Neuron (in vitro differentiated cells): Measurements from ENCODE around the gene DPY30.
"Not testable (repeated sequence)": the region's sequence is repeated elsewhere in the genome, so short reads cannot be mapped to it uniquely, and the experiment has no call there.

Experiments used
- H2AFZ ChIP-seq: one replicate; pipeline ENCODE4 v1.6.1; 2013; ENCODE audit warnings: low read depth, mild to moderate bottlenecking, inconsistent platforms, low read length, moderate library complexity
- H3K27me3 ChIP-seq: one replicate; pipeline ENCODE4 v1.6.1; 2013; ENCODE audit warnings: low read length; ENCODE audit not compliant: insufficient read depth
- H3K36me3 ChIP-seq: one replicate; pipeline ENCODE4 v1.6.1; 2013; ENCODE audit warnings: low read length; ENCODE audit not compliant: insufficient read depth
- H3K4me1 ChIP-seq: one replicate; pipeline ENCODE4 v1.6.1; 2013; ENCODE audit warnings: low read length; ENCODE audit not compliant: insufficient read depth
- H3K4me3 ChIP-seq: 2 replicates; pipeline ENCODE4 v1.5.1; 2013; ENCODE audit warnings: mild to moderate bottlenecking, low read length, moderate library complexity
- H3K9me3 ChIP-seq: one replicate; pipeline ENCODE4 v1.6.1; 2013; ENCODE audit warnings: low read length

The DPY30 gene

GRCh38 chr2:32039447-32040219, at the start of gene DPY30:
Gene DPY30, minus strand, starts transcription at chr2:32039805. Its CDS starts 349 bp downstream, at chr2:32039456.
- H3K4me3 ChIP-seq: peak within 1 kb of the TSS; percentile 82
- no peaks in the 10 kb centered on the region for H3K9me3 ChIP-seq
- H3K36me3 ChIP-seq: peaks cover 10% of the 10 kb centered on the region
- no peaks in the 10 kb centered on the region for H3K27me3 ChIP-seq
- H3K4me1 ChIP-seq: peaks cover 5% of the 10 kb centered on the region
- H2AFZ ChIP-seq: peak within 1 kb of the TSS; percentile 46

- H3K4me3 ChIP-seq: no peak overlapping the region
- H3K9me3 ChIP-seq: no peaks in the 10 kb centered on the region
- H3K4me1 ChIP-seq: no peaks in the 10 kb centered on the region
- no peak overlapping the region for H2AFZ ChIP-seq
- H3K27me3 ChIP-seq: no peaks in the 10 kb centered on the region
- peaks cover 9% of the 10 kb centered on the region for H3K36me3 ChIP-seq
These were observed 34.5 kb upstream of the DPY30 start for GRCh38 chr2:32074134-32074506.

DNA sequence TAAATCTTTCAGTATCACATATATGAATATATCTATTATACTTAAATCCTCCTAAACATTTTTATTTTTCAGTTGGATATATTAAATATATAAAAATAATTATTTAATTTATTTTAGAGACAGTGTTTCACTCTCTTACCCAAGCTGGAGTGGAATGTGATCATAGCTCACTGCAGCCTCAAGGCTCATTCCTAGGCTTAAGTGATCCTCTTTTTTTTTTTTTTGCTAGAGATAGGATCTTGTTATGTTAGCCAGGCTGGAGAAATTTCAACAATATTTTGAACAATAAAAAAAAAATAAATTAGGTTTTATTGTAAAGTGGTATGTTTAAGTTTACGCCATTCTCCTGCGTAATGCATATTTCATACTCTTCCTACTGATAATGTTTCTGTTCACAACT, 27.9 kb upstream of the DPY30 start:
- peaks cover 16% of the 10 kb centered on the region for H3K36me3 ChIP-seq
- no peak overlapping the region for H2AFZ ChIP-seq
- no peaks in the 10 kb centered on the region for H3K27me3 ChIP-seq
- peaks cover 16% of the 10 kb centered on the region for H3K4me1 ChIP-seq
- H3K4me3 ChIP-seq: no peak overlapping the region
- no peaks in the 10 kb centered on the region for H3K9me3 ChIP-seq

- no peak overlapping the region for H2AFZ ChIP-seq
- no peaks in the 10 kb centered on the region for H3K9me3 ChIP-seq
- H3K27me3 ChIP-seq: no peaks in the 10 kb centered on the region
- peak overlapping the region; percentile 77 for H3K4me3 ChIP-seq
- H3K36me3 ChIP-seq: peaks cover 10% of the 10 kb centered on the region
- H3K4me1 ChIP-seq: peaks cover 20% of the 10 kb centered on the region
These were observed 25.1 kb upstream of the DPY30 start for GRCh38 chr2:32064713-32065112.

DNA sequence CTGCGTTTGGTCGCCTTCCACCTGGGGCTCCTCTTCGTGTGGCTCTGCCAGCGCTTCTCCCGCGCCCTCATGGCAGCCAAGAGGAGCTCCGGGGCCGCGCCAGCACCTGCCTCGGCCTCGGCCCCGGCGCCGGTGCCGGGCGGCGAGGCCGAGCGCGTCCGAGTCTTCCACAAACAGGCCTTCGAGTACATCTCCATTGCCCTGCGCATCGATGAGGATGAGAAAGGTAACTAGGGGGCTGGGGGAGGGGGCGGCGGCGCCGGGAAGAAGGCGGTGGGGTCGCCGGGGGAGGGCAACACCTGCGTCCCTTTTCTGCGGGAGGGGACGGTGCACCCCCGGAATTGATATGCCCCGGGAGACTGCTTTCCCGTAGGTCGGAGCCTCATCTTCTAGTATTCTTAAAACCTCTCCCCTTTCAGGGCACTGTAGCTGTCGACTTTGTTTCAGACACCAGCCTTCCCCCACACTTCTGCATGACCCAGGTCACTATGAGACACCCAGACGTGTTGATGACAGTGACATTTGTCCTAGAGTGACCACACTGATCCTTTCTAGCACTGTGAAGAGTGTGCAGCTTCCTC, 24.5 kb upstream of the DPY30 start:
- H3K27me3 ChIP-seq: no peaks in the 10 kb centered on the region
- peaks cover 10% of the 10 kb centered on the region for H3K36me3 ChIP-seq
- peak overlapping the region; percentile 76 for H2AFZ ChIP-seq
- H3K9me3 ChIP-seq: no peaks in the 10 kb centered on the region
- peaks cover 20% of the 10 kb centered on the region for H3K4me1 ChIP-seq
- H3K4me3 ChIP-seq: peak overlapping the region; percentile 77

- no peaks in the 10 kb centered on the region for H3K9me3 ChIP-seq
- peaks cover 20% of the 10 kb centered on the region for H3K4me1 ChIP-seq
- peak within 1 kb of the TSS; percentile 77 for H3K4me3 ChIP-seq
- peak within 1 kb of the TSS; percentile 82 for H2AFZ ChIP-seq
- H3K36me3 ChIP-seq: peaks cover 5% of the 10 kb centered on the region
- no peaks in the 10 kb centered on the region for H3K27me3 ChIP-seq
These were observed 23.9 kb upstream of the DPY30 start, which contains the start of gene SPAST for GRCh38 chr2:32063310-32064020. Gene SPAST, plus strand, starts transcription at chr2:32063556. Its CDS starts 276 bp downstream, at chr2:32063832.

DNA sequence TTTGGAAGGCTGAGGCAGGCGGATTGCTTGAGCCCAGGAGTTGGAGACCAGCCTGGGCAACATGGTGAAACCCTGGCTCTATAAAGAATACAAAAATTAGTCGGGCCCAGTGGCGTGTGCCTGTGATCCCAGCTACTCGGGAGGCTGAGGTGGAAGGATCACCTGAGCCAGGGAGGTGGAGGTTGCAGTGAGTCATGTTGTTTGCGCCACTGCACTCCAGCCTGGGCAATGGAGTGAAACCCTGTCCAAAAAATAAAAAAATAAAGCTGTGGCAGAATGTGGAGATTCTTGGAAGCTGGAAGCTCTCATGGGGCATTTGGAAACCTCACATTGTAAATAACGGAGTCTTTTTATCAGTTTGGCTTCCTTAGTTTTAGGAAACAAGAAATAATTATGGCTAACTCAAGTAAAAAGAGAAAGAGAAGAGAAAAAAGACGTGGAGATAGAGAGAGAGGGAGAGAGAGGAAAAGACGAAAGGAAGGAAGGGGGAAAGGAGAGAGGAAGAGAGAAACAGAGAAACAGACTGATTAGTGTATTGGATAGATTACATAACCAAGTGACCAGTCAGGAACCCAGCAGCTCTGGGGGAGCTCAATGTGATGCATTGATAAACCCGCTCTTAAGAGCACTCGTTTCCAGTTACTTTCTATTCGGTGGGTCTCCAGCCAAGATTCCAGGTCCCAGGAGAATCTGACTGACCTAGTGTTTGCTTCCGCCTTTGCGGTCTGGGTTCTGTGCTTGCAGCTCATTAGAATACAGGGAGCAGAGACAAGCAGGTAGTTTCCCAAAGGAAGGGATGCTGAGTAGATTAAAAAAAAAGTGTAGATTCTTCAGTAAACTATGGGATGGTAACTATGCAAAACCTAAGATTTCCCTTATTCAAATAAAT, 22.6 kb upstream of the DPY30 start:
- Histone ChIP-seq H3K9me3 (no peaks in the 10 kb centered on the region), H3K4me1 (peaks cover 20% of the 10 kb centered on the region), H3K4me3 (peak overlapping the region; percentile 77), H2AFZ (peak overlapping the region; percentile 82), H3K36me3 (peaks cover 4% of the 10 kb centered on the region), H3K27me3 (no peaks in the 10 kb centered on the region)

GRCh38 chr2:32061430-32061829, 21.8 kb upstream of the DPY30 start:
- H3K27me3 ChIP-seq: no peaks in the 10 kb centered on the region
- peaks cover 2% of the 10 kb centered on the region for H3K36me3 ChIP-seq
- no peak overlapping the region for H3K4me3 ChIP-seq
- no peak overlapping the region for H2AFZ ChIP-seq
- peaks cover 20% of the 10 kb centered on the region for H3K4me1 ChIP-seq
- H3K9me3 ChIP-seq: no peaks in the 10 kb centered on the region

- no peaks in the 10 kb centered on the region for H3K36me3 ChIP-seq
- no peak overlapping the region for H3K4me3 ChIP-seq
- no peaks in the 10 kb centered on the region for H3K9me3 ChIP-seq
- no peaks in the 10 kb centered on the region for H3K27me3 ChIP-seq
- H2AFZ ChIP-seq: no peak overlapping the region
- peaks cover 13% of the 10 kb centered on the region for H3K4me1 ChIP-seq
These were observed 20.7 kb upstream of the DPY30 start for GRCh38 chr2:32060266-32060665.

- Histone ChIP-seq H3K9me3 (no peaks in the 10 kb centered on the region), H3K4me3 (no peak overlapping the region), H3K4me1 (peaks cover 5% of the 10 kb centered on the region), H2AFZ (no peak overlapping the region), H3K27me3 (no peaks in the 10 kb centered on the region), H3K36me3 (no peaks in the 10 kb centered on the region)
These were observed 18.5 kb upstream of the DPY30 start for GRCh38 chr2:32058130-32058529.

GRCh38 chr2:32054583-32054982, 15.0 kb upstream of the DPY30 start:
- not testable (repeated sequence) for H3K4me3 ChIP-seq, H3K36me3 ChIP-seq, H2AFZ ChIP-seq, H3K4me1 ChIP-seq, H3K9me3 ChIP-seq, H3K27me3 ChIP-seq

DNA sequence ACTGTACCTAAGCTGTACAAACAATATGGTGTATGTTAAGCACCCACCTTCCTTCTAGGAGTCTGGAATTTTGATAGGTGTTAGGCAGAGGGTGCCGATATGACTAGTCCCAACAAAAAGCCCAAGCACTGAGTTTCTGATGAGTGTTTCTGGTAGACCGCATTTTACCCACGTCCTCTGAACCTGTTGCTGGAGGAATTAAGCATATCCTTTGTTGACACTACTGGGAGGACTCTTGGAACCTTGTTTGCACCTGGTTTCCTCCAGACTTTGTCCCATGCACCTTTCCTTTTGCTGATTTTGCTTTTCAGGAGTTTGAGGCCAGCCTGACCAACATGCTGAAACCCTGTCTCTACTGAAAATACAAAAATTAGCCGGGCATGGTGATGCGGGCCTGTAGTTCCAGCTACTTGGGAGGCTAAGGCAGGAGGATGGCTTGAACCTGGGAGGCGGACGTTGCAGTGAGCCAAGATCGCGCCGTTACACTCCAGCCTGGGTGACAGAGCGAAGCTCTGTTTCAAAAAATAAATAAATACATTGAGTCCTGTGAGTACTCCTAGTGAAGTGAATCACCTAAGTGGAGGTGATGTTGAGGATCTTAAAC, 12.3 kb upstream of the DPY30 start:
- Histone ChIP-seq H3K27me3 (no peaks in the 10 kb centered on the region), H3K9me3 (no peaks in the 10 kb centered on the region), H3K4me3 (no peak overlapping the region), H2AFZ (no peak overlapping the region), H3K36me3 (no peaks in the 10 kb centered on the region), H3K4me1 (no peaks in the 10 kb centered on the region)
